ENCODE data around the gene ATP6AP1.

The ATP6AP1 gene

DNA sequence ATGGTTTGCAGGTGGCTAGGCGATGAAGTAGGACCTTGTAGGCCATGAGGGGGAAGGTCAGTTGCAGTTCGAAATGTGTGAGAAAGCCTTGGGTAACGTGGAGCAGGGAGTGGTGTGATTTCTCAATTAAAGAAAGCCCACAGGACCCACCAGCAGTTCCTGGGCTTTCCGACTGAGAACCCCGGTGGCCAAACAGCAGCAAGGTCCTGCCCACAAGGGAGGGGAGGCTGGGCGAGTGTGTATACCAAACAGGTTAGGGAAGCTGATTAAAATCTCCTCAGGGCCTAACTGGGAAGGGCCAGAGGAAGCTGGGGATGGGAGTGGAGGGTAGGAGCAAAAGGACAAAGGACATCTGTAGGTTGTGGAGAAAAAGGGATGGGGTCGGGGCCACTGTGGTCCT lies 2.4 kb downstream of the ATP6AP1 start:
- no peak for DNase-seq

DNA sequence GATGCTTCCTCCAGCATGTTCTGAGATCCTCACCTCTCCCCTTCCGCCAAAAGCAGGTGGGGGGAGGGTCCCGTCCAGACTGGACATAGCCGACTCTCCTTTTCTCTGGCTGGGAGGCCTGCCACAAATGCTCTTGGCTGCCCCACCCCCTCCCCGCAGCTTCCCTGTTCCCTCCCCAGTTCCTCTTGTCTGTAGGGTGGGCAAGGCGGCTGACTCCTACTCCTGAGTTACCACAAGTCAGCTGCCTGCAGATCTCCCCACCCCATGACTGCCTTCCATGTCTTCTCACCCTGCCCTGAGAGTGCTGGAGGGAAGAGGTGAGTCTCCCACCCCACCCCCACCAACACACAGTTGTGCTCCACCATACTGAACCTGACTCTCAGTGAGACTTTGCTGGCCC lies 2.9 kb downstream of the ATP6AP1 start:
- no peak for DNase-seq

DNA sequence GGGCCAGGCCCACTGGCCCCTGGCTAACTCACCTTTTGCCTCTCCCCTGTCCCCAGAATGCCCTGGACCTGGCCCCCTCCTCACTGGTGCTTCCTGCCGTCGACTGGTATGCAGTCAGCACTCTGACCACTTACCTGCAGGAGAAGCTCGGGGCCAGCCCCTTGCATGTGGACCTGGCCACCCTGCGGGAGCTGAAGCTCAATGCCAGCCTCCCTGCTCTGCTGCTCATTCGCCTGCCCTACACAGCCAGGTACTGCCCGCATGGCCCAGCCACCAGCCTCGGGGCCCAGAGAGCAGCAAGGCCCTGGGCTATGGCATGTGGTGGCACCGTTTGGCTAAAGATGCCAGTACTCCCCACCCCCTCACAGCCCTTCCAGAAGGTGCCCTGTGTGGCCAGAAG lies 3.7 kb downstream of the ATP6AP1 start:
- DNase-seq: no peak

DNA sequence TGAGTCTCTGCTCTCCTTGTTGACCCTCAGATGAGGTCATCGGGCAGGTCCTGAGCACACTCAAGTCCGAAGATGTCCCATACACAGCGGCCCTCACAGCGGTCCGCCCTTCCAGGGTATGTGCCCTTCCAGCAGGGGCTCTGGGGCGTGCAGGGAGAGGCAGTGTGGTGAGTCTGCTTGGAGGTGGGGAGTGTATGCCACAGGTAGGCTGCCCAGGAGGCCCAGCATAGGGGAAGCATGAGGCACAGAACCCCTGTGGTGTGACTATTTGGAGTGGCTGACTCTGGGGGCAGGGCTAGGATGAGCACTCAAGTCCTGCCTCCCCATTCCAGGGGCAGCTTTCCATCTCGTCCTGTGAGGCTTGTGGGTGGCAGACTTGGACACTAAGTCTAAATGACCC lies 5.1 kb downstream of the ATP6AP1 start:
- DNase-seq: no peak

DNA sequence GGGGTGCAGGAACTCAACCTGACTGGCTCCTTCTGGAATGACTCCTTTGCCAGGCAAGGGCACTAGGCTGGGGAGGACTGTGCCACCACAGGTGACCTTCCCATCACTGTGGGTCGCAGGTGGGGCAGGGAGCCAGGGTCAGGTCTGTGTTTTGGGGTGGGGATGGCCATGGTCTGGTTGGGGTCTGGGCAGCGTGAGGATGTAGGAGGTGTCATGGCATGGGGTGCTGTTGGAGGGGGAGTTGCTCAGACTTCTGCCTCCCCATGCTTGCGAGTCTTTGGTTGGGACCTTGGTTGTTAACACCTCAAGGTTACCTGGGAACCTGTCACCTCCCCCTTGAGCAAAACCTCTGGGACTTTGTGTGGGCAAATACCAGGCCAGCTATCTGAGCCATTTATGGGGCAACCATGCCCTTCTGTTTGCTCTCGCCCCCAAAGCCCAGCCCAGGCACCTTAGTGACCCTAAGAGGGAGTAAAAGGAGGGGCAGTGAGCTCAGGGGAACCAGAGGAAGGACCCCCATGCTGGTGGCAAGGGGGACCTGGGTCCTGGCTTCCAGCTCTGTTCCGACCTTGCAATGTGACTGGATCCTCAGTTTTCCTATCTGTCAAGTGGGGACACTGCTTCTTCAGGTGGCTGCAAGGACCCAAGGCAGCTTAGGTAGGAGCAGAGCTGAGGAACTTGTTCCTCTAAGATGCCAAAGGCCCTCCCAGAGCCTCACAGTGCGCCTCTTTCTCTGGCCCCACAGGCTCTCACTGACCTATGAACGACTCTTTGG lies 6.1 kb downstream of the ATP6AP1 start:
- DNase-seq: no peak

DNA sequence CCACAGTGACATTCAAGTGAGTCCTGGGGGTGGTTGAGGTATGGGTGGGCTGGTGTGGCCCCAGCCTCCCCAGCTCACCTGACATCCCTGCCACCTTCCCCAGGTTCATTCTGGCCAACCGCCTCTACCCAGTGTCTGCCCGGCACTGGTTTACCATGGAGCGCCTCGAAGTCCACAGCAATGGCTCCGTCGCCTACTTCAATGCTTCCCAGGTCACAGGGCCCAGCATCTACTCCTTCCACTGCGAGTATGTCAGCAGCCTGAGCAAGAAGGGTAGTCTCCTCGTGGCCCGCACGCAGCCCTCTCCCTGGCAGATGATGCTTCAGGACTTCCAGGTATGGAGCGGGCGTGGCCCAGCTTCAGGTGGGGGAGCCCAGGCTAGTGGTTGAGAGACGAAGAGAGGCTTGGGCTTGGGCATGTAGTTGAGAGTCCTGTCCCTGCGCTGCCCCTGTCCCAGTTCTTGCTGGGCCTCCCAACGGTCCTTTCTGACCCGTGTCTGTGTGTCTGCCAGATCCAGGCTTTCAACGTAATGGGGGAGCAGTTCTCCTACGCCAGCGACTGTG lies 6.8 kb downstream of the ATP6AP1 start:
- DNase-seq: no peak

DNA sequence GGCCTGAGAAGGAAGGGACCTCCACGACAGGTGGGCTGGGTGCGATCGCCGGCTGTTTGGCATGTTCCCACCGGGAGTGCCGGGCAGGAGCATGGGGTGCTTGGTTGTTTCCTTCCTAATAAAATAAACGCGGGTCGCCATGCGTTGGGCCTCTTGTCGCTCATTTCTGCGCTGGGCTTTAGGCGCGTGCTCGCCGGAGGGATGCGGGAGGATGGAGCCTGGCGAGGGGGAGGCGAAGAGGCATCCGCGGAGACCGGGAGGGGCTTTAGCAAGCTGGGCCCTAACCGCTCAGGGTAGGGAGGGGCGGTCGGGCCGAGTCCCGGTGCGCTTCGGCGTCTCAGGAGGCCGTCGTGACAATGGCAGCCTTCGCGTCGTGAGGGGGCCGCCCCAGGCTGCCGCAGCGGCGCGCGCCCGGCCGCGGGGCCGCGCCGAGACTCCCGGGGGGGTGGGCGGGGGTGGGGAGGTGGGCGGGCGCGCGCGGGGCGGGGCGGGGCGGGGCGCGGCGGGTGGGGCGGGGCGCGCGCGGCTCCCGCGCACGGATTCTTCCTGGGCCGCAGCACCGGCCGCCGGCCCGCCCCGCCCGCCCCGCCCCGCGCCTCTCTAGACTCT lies 8.0 kb downstream of the ATP6AP1 start:
- DNase-seq: peak; percentile 71

DNA sequence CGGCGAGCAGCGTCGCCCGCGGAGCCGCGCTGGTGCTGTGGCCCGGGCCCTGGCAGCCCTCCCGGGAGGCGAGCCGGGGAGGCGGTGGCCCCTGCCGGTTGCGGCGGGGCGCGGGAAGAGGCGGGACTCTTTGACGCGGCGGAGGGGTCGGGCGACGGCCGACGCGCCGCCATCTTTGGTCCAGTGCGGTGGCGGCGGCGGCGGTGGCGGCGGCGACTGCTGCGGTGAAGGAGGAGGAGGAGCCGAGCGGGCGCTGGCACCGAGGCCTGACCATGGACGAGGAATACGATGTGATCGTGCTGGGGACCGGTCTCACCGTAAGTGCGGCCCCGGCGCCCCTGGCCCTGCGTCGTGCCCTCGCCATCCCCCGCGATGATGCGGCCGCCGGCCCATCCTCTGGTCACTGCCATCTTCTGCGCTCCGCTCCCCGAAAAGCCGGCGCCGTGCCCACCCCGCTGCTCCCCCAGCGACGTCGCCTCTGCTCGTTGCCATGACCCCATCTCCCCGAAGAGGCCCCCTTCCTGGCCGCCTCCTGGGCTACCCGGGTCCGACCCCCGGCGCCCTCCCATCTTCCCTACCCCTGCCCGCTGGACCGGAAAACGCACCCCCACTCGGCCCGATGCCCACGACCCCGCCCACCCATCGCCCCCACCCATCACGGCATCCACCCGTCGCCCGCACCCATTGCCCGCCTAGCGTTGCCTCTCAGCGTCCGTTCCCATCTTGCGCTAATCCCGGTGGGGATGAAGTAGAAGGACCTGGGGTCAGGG lies 8.7 kb downstream of the ATP6AP1 start, which contains the start of gene GDI1:
GDI1 (plus strand) TSS at position 172 of the 770 bp plus-strand sequence; CDS start at position 273, 101 bp downstream.
- DNase-seq: peak; percentile 71

DNA sequence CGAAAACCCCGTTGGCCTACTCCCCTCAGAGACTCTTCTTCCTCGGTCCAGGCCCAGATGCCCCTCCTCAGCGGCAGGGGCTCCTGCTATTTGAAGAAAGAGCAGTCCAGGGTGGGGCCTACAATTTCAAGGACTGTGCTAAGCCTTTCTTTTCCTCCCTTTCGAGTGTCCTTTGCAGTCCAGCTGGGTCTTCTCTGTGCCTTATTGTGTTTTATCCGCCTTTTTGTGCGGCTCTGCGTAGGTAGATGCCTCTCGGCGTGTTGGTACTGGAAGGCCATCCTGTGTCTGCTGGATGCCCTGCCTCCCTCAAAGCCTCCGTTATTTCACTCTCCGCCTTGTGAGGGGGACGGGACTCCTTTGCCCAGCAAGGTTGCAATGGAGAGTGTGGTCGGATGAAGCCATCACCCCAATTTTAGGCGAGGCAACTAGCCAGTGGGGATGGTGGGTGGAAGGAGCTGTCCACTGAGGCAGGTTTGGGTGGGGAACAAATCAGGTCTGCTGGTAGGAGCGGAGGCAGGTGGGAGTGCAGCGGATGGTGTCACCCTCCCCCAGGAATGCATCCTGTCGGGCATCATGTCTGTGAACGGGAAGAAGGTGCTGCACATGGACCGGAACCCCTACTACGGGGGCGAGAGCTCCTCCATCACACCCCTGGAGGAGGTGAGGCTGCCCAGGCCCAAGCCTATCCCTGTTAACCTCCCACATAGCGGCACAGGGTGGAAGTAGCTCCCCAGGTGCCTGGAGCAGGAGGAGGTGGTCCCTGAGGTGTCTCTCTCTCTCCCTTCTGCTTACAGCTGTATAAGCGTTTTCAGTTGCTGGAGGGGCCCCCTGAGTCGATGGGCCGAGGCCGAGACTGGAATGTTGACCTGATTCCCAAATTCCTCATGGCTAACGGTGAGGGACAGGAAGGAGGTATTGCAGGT lies 9.8 kb downstream of the ATP6AP1 start:
- no peak for DNase-seq

DNA sequence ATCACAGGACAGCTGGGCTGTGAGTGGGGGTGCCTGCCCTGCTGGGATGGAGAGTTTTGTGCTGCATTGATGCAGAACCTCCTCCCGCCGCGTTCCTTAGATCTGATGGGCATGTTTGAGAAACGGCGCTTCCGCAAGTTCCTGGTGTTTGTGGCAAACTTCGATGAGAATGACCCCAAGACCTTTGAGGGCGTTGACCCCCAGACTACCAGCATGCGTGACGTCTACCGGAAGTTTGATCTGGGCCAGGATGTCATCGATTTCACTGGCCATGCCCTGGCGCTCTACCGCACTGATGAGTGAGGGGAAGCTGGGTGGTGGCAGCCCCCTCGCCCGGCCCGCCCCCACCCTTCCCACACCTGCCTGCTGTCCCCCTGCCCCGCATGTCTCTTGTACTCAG lies 11.4 kb downstream of the ATP6AP1 start:
- no peak for DNase-seq

DNA sequence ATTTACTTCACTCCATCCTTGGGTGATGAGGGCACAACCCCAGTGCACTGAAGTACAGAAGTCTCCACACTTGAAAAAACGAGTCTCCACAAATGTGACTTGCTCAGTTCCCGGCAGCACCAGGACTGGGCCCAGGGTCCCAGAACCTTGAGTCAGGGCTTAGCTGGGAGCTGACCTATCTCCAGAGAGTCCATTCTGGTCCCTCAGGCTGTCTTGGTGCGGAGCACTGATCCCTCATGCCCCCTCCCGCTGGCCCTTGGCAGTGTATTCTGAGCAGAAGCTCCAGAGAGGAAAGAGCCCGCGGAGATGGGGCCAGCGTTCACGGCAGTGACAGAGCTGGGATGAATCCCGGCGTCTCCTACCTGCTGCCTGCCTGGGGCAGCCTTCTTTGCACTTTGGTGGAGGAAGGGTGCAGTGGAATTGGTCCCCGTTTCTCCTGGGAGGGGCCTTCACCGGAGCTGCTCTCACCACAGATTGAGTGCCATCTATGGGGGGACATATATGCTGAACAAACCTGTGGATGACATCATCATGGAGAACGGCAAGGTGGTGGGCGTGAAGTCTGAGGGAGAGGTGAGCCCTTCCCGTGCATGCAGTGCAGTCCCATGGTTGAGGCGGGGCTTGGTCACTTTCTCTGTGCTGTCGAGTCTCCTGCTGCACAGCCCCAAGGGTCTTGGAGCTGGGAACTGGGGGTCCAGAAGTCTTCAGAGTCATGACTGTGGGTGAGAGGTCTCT lies 12.3 kb downstream of the ATP6AP1 start:
- DNase-seq: no peak

DNA sequence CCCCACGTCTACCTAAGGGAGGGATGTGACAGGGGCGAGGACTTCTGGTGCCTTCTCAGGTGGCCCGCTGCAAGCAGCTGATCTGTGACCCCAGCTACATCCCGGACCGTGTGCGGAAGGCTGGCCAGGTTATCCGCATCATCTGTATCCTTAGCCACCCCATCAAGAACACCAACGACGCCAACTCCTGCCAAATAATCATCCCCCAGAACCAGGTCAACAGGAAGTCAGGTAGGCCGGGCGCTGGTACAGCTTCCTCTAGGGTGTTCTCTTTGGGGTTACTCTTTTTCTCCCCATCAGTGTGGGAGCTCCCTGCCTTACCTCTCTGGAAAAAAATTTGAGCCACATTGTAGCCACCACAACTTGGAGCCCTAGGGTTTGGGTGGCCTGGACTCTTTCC lies 13.1 kb downstream of the ATP6AP1 start:
- no peak for DNase-seq

DNA sequence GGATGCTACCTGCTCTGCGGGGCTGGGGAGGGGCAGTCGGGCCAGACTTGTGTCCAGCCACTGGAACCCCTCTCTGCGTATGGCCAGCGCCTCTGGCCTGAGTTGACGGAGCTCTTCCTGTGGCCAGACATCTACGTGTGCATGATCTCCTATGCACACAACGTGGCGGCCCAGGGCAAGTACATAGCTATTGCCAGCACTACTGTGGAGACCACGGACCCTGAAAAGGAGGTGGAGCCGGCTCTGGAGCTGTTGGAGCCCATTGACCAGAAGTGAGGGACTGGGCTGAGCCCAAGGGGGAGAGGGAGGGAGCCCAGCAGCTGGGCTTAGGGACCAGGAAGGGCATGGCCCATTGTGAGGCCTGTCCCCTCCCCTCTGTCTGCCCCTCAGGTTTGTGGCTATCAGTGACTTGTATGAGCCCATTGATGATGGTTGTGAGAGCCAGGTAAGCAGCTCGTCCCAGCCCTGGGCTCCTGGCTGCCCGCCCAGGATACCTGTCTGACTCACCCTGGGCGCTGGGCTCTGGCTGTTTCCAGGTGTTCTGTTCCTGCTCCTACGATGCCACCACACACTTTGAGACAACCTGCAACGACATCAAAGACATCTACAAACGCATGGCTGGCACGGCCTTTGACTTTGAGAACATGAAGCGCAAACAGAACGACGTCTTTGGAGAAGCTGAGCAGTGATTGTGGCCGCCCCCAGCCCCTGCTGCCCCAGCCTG lies 13.7 kb downstream of the ATP6AP1 start:
- DNase-seq: no peak

DNA sequence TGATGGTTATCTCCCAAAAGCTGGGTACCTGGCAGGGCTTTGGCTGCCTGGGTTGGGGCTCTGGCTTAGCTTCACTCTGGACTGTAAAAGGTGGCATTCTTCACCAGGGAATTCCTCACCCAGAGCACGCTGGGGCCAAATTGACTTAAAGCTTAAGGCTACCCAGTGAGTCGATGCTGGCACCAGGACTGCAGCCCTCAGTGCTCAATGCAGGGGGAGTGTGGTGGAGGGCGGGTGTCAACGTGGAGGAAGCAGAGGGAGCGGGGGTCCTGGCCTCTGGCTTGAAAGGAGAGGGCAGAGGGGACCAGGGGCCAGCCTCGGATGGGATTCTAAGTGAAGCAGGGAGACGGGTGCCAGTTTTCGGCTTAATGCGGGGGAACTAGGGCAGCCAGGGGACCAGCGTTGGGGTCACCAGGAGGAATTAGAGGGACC lies 15.0 kb downstream of the ATP6AP1 start:
- DNase-seq: peak; percentile 28

DNA sequence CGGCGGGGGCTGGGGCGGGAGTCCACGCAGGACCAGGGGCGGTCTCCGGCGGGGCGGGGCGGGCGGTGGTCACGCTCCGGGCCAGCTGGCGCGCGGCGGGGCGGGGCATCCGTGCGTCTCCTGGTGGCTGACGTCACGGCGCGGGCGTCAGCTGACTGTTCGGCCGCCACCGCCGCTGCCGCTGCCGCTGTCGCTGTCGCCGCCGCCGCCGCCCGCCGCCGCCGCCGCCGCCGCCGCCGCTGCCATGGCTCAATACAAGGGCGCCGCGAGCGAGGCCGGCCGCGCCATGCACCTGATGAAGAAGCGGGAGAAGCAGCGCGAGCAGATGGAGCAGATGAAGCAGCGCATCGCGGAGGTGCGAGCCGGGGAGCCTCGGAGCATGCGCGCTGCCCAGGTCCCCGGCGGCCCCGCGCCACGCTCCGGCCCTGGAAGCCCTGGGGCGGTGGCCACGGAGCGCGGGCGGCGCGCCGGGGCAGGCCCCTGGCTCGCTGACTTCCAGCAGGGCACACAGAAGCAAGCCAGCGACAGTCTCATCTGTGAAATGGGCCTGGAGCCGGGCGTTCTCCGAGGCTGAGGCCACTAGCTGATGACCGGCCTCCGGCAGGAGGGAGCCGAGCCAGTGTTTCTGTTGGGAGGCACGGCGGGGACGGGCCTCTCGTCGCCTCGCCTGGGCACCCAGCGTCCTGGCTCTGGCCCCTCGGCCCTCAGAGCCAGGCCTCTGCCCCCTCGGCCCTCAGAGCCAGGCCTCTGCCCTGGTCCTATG lies 15.7 kb downstream of the ATP6AP1 start, which contains the start of gene FAM50A:
FAM50A (plus strand) TSS at position 150 of the 763 bp plus-strand sequence; CDS start at position 245, 95 bp downstream.
- DNase-seq: peak; percentile 78

DNA sequence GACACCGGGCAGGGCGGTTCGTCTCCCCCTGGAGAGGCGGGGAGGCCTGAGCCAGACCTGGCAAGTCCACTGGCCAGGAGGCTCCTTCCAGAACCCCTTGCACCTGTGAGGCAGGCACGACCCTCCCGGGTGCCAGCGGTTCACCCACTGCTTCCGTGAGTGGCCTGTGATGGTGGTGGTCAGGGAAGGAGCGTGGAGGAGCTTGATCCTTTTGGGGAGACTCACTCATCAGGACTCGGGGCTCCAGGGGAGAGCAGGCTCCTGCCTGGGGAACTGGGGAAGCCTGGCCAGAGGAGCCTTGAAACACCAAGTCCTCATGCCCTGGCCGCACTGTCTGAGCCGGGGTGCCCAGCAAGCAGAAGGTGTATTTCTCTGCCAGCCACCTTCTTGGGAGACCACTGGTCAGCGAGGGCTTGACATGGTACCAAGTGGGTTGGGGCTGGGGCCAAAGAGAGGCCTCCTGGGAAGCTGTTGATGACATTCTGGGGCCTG lies 16.3 kb downstream of the ATP6AP1 start:
- DNase-seq: no peak

DNA sequence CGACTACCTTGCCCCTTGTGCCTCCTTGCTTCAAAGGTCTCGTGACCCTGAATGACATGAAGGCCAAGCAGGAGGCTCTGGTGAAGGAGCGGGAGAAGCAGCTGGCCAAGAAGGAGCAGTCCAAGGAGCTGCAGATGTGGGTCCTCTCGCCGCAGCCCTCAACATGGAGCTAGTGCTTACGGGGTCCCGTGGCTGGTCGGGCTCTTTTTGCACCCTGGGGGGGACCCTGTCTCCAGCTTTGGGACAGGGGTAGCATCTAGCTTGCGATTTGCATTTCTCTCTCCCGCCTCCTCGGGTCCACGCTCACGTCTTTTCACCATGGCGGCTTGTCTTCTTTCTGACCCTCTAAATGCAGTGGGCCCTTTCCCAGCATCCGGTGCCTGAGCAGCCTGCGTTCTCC lies 17.3 kb downstream of the ATP6AP1 start:
- DNase-seq: no peak

DNA sequence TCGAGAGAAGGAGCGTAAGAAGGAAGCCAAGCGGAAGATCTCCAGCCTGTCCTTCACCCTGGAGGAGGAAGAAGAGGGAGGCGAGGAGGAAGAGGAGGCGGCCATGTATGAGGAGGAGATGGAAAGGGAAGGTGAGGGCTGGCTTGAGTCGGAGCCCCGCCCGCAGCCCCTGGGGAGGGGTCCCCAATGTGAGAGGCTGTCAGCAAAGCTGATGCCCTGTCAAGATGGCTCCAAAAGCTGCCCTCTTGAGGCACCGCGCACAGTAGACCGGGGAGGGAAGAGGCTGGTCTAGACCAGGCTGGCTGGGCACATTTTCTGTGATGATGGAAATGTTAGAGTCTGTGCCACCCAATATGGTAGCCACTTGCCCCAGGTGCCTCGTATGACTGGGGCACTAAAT lies 18.0 kb downstream of the ATP6AP1 start:
- no peak for DNase-seq

DNA sequence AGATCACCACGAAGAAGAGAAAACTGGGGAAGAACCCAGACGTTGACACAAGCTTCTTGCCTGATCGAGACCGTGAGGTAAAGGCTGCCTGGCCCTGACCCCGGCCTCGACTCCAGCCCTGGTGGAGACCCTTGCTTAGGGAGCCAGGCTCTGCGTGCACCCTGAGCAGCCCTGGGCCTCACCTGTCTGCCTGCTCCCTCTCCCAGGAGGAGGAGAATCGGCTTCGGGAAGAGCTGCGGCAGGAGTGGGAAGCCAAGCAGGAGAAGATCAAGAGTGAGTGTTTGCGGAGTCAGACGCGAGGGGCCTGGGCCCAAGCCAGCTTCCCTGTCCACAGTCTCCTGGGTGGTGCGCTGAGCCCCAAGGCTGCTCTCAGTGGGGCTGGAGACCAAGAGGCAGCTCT lies 20.0 kb downstream of the ATP6AP1 start:
- DNase-seq: no peak

DNA sequence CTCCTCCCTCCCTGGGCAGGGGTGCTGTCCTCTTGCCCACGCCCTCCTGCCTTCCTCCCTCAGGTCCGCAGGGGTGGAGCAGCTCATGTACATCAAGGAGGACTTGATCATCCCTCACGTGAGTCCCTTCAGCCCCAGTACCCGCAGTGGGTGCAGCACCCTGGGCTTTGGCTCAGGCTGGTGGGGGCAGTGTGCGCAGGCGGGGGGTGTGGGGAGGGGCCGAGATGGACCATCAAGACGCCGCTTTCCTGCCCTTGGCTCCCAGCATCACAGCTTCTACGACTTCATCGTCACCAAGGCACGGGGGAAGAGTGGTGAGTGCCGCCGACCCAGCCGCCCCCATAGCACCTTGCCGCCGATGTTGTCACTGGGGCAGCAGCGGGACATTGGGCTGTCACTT lies 21.1 kb downstream of the ATP6AP1 start:
- no peak for DNase-seq
